ENCODE results near the gene PDXK.

Gene PDXK

GRCh38 chr21:43723648-43724047 is 4.7 kb downstream of the PDXK start:
- no peak for DNase-seq (ENCODE audit: low read depth in 2 of 2)

- no peak for DNase-seq (ENCODE audit: low read depth in 2 of 2)
Measured at GRCh38 chr21:43726686-43727518, 8.0 kb downstream of the PDXK start.

- no peak for DNase-seq (ENCODE audit: low read depth in 2 of 2)
Measured at GRCh38 chr21:43727519-43728153, 8.7 kb downstream of the PDXK start.

GRCh38 chr21:43728154-43728466 is 9.2 kb downstream of the PDXK start:
- DNase-seq (ENCODE audit: low read depth in 2 of 2): no peak

GRCh38 chr21:43728467-43729390 is 9.8 kb downstream of the PDXK start:
- DNase-seq (ENCODE audit: low read depth in 2 of 2): peak; percentile 76 to 79

GRCh38 chr21:43731476-43731875 is 12.5 kb downstream of the PDXK start:
- DNase-seq (ENCODE audit: low read depth in 2 of 2): no peak

GRCh38 chr21:43731891-43732711 is 13.2 kb downstream of the PDXK start:
- no peak for DNase-seq (ENCODE audit: low read depth in 2 of 2)

GRCh38 chr21:43733060-43733459 is 14.1 kb downstream of the PDXK start:
- DNase-seq (ENCODE audit: low read depth in 2 of 2): no peak

GRCh38 chr21:43733529-43734071 is 14.7 kb downstream of the PDXK start:
- DNase-seq (ENCODE audit: low read depth in 2 of 2): peak in 1 of 2 donors; percentile 26

GRCh38 chr21:43734131-43734927 is 15.4 kb downstream of the PDXK start:
- DNase-seq (ENCODE audit: low read depth in 2 of 2): no peak

- no peak for DNase-seq (ENCODE audit: low read depth in 2 of 2)
Measured at GRCh38 chr21:43734928-43735229, 15.9 kb downstream of the PDXK start.

- DNase-seq (ENCODE audit: low read depth in 2 of 2): no peak
Measured at GRCh38 chr21:43735236-43736091, 16.5 kb downstream of the PDXK start.

- DNase-seq (ENCODE audit: low read depth in 2 of 2): no peak
Measured at GRCh38 chr21:43736224-43736883, 17.4 kb downstream of the PDXK start.

- DNase-seq (ENCODE audit: low read depth in 2 of 2): no peak
Measured at GRCh38 chr21:43737158-43737950, 18.4 kb downstream of the PDXK start.

GRCh38 chr21:43739621-43740435 is 20.9 kb downstream of the PDXK start:
- DNase-seq (ENCODE audit: low read depth in 2 of 2): no peak

GRCh38 chr21:43740497-43741156 is 21.7 kb downstream of the PDXK start:
- DNase-seq (ENCODE audit: low read depth in 2 of 2): no peak

Measured in stimulated activated CD8-positive, alpha-beta memory T cell treated with anti-CD3 and anti-CD28 coated beads, Interleukin-15, amount 100 ng/mL, for 4 hours (primary cell).